ENCODE data around the gene ARHGEF33. TPM values are rescaled to one million over a fixed set of nuclear protein-coding genes. Genes with fewer than 3 reads are reported as not detected.

The ARHGEF33 gene
- total and polyA plus RNA-seq, 2 donors: 0.99 to 2.1 TPM

DNA sequence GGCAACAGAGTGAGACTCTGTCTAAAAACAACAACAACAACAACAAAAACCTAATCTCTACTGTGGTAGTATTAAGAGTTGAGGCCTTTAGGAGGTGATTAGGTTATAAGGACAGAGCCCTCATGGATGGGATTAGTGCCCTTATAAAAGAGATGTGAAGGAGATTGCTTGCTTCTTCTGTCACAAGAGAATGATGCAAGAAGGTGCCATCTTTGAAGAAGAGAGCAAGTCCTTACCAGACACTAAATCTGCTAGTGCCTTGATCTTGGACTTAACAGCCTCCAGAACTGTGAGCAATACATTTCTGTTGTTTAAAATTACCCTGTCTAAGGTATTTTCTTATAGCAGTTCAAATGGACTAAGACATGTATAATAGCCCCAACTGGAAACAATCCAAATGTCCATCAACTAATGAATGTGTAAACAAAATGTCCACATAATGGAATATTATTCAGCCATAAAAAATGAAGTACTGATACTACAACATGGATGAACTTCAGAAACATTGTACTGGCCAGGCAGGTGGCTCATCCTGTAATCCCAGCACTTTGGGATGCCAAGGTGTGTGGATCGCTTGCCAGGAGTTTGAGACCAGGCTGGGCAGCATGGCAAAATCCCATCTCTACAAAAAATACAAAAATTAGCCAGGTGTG, 1.6 kb upstream of the ARHGEF33 start:
- Histone ChIP-seq H3K27ac (ENCODE audit: low read depth) (no peak overlapping the region), H3K36me3 (ENCODE audit: insufficient read depth) (no peaks in the 10 kb centered on the region), H3K4me3 (ENCODE audit: low read depth, low read length) (no peak overlapping the region), H3K4me1 (ENCODE audit: insufficient read depth) (no peaks in the 10 kb centered on the region)
- 98% methylated on average over 1 of the region's 1 CpG for WGBS
- no peak for DNase-seq (ENCODE audit: extremely low spot score)

DNA sequence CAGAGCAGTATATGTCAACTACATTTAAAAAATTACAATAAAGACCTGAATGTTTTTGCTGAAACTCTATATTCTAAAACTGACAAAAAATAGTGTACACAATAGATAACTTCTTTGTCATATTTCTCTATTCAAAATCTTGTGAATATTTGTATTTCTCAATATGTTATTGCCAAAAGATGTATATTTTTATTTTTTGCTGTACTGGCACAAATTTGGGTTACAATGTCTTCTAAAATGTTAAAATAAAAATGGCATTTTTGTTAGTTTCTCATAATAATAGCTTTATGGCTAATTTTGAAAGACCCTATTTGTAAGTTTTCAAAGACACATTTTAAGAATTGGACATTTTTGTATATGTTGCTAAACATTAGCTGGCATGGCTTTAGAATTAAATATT, 630 bp upstream of the ARHGEF33 start:
- Histone ChIP-seq H3K4me1 (ENCODE audit: insufficient read depth) (no peaks in the 10 kb centered on the region), H3K27ac (ENCODE audit: low read depth) (no peak overlapping the region), H3K4me3 (ENCODE audit: low read depth, low read length) (no peak overlapping the region), H3K36me3 (ENCODE audit: insufficient read depth) (no peaks in the 10 kb centered on the region)
- no peak for DNase-seq (ENCODE audit: extremely low spot score)

DNA sequence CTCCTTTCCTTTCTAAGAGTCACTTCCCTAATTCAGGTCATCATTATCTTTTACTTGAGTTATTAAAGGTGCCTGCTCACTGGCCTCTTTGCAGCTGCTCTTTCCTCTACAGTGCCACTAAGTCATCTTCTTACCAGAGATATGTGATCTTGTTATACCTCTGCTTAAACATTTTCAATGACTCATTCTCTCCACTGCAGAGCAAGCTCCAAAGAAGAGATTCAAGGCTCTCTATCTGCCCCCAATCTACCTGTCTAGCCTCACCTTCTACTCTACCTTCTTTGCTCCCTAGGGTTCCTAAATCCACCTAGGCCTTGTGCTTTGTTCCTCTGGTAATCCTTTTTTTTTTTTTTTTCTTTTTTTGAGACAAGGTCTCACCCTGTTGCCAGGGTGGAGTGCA, 3.1 kb downstream of the ARHGEF33 start:
- no peak for DNase-seq (ENCODE audit: extremely low spot score)
- Histone ChIP-seq H3K4me1 (ENCODE audit: insufficient read depth) (no peaks in the 10 kb centered on the region), H3K4me3 (ENCODE audit: low read depth, low read length) (no peak overlapping the region), H3K36me3 (ENCODE audit: insufficient read depth) (no peaks in the 10 kb centered on the region), H3K27ac (ENCODE audit: low read depth) (no peak overlapping the region)

GRCh38 chr2:38898256-38898655, 8.6 kb downstream of the ARHGEF33 start:
- Histone ChIP-seq H3K36me3 (ENCODE audit: insufficient read depth) (no peaks in the 10 kb centered on the region), H3K4me1 (ENCODE audit: insufficient read depth) (no peaks in the 10 kb centered on the region), H3K27ac (ENCODE audit: low read depth) (no peak overlapping the region), H3K4me3 (ENCODE audit: low read depth, low read length) (no peak overlapping the region)
- no peak for DNase-seq (ENCODE audit: extremely low spot score)
- 75% methylated on average over 5 of the region's 5 CpGs for WGBS

- DNase-seq (ENCODE audit: extremely low spot score): no peak
- no peak overlapping the region for H3K4me3 ChIP-seq (ENCODE audit: low read depth, low read length)
- no peaks in the 10 kb centered on the region for H3K4me1 ChIP-seq (ENCODE audit: insufficient read depth)
- WGBS: 73% methylated on average over 1 of the region's 1 CpG
- no peaks in the 10 kb centered on the region for H3K36me3 ChIP-seq (ENCODE audit: insufficient read depth)
- no peak overlapping the region for H3K27ac ChIP-seq (ENCODE audit: low read depth)
These were observed 11.1 kb downstream of the ARHGEF33 start for GRCh38 chr2:38900726-38901125.

GRCh38 chr2:38905251-38905650, 15.6 kb downstream of the ARHGEF33 start:
- no peak overlapping the region for H3K27ac ChIP-seq (ENCODE audit: low read depth)
- 93% methylated on average over 2 of the region's 2 CpGs for whole genome bisulfite sequencing

GRCh38 chr2:38907242-38907641, 17.6 kb downstream of the ARHGEF33 start:
- Histone ChIP-seq H3K36me3 (ENCODE audit: insufficient read depth) (no peaks in the 10 kb centered on the region), H3K4me3 (ENCODE audit: low read depth, low read length) (no peak overlapping the region), H3K4me1 (ENCODE audit: insufficient read depth) (peaks cover 1% of the 10 kb centered on the region), H3K27ac (ENCODE audit: low read depth) (no peak overlapping the region)
- DNase-seq (ENCODE audit: extremely low spot score): no peak
- WGBS: 70% methylated on average over 1 of the region's 1 CpG

More at GRCh38 chr2:38905251-38905650, 15.6 kb downstream of the ARHGEF33 start:
- DNase-seq (ENCODE audit: extremely low spot score): no peak
- Histone ChIP-seq H3K36me3 (ENCODE audit: insufficient read depth) (no peaks in the 10 kb centered on the region), H3K4me1 (ENCODE audit: insufficient read depth) (peaks cover 1% of the 10 kb centered on the region), H3K4me3 (ENCODE audit: low read depth, low read length) (no peak overlapping the region)

DNA sequence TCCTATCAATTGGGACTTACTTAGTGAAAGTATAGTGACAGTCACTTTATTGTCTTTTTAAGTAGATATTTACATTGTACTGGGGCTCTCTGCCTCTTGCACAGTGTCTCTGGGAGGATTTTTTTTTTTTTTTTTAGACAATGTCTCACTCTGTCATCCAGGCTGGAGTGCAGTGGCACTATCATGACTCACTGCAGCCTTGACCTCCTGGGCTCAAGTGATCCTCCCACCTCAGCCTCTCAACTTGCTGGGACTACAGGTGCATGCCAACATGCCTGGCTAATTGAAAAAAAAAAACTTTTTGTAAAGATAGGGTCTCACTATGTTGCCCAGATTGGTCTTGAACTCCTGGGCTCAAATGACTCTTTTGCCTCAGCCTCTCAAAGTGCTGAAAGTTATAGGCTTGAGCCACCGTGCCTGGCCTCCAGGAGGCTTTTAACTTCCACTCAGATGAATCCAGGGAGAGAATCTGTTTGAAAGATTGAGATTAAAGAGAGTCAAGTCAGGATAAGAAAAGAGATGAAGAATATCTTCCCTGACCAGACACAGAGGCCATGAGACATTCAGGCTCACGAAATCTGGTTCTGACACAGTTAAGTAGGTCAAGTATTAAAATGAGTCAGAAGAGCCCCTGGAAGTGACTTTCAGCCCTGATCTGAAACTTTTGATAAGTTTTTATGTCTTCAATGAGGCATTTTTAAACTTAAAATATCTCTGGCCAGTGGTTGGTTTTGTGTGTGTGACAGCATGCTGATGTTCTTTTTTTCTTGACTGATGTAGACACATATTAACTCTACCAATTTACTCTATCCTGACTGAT, 18.3 kb downstream of the ARHGEF33 start:
- 60% methylated on average over 2 of the region's 2 CpGs for WGBS
- DNase-seq (ENCODE audit: extremely low spot score): no peak
- H3K36me3 ChIP-seq (ENCODE audit: insufficient read depth): no peaks in the 10 kb centered on the region
- peaks cover 1% of the 10 kb centered on the region for H3K4me1 ChIP-seq (ENCODE audit: insufficient read depth)
- no peak overlapping the region for H3K4me3 ChIP-seq (ENCODE audit: low read depth, low read length)
- H3K27ac ChIP-seq (ENCODE audit: low read depth): no peak overlapping the region

DNA sequence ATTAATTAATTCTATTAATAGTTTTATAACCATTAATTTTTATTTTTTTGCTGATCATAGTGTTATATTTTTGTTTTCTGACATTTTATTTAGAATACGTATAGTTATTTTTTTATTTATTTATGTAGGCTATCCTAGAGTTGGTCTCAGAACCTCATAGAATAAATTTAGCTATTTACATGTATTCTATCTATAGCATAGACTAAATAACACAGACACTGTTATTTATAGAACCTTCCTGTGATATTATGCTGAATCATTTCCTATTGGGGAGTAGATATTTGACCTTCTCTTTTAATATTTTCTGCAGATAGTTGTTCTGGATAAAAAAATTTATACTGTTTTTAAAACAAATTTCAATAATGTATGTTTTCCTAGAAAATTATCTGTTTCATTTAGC, 20.2 kb downstream of the ARHGEF33 start:
- DNase-seq (ENCODE audit: extremely low spot score): no peak
- Histone ChIP-seq H3K27ac (ENCODE audit: low read depth) (no peak overlapping the region), H3K4me1 (ENCODE audit: insufficient read depth) (peaks cover 1% of the 10 kb centered on the region), H3K36me3 (ENCODE audit: insufficient read depth) (no peaks in the 10 kb centered on the region), H3K4me3 (ENCODE audit: low read depth, low read length) (no peak overlapping the region)
- WGBS: 98% methylated on average over 1 of the region's 1 CpG

DNA sequence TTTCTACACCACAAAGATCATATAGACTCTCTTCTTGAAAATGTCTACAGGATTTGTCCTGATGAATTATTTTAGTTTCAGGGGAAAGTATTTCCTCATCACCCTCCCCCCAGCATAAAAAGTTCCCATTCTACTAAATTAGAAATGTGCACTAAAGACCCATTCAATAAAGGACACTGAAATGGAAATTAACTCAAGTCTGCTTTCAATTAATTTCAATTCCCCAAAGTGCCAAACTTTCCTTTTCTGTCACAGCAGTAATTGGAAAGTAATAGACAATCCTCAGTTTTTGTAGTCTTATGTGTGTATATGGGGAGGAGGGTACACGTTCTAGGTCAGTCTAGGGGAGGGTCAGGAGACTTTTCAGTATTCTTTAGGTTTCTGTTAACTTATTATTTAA, 21.5 kb downstream of the ARHGEF33 start:
- WGBS: 83% methylated on average over 1 of the region's 1 CpG
- H3K4me1 ChIP-seq (ENCODE audit: insufficient read depth): peaks cover 1% of the 10 kb centered on the region
- no peak overlapping the region for H3K4me3 ChIP-seq (ENCODE audit: low read depth, low read length)
- H3K36me3 ChIP-seq (ENCODE audit: insufficient read depth): no peaks in the 10 kb centered on the region
- no peak overlapping the region for H3K27ac ChIP-seq (ENCODE audit: low read depth)
- no peak for DNase-seq (ENCODE audit: extremely low spot score)

- Histone ChIP-seq H3K27ac (ENCODE audit: low read depth) (no peak overlapping the region), H3K4me1 (ENCODE audit: insufficient read depth) (peaks cover 1% of the 10 kb centered on the region), H3K4me3 (ENCODE audit: low read depth, low read length) (no peak overlapping the region), H3K36me3 (ENCODE audit: insufficient read depth) (no peaks in the 10 kb centered on the region)
- no peak for DNase-seq (ENCODE audit: extremely low spot score)
- WGBS: 67% methylated on average over 1 of the region's 1 CpG
These were observed 22.9 kb downstream of the ARHGEF33 start for GRCh38 chr2:38912619-38913018.

DNA sequence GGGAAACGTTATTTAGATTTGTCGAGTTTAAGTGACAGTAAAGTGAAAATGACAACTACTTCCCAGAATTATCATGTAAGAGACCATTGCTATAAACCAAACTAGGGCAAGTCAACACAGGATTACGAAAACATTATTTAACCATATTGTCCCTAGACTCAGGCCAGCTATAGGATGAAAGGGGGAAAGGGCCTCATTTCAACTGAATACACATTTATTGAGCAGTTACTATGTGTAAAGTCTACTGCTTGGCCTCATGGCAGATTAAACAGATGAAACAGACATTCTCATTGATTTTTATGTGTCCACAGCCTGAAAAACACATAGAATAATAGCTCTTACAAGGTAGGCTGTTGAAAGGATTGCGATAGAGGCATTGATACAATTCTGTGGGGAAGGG, 32.7 kb downstream of the ARHGEF33 start:
- Histone ChIP-seq H3K4me1 (ENCODE audit: insufficient read depth) (no peaks in the 10 kb centered on the region), H3K36me3 (ENCODE audit: insufficient read depth) (no peaks in the 10 kb centered on the region), H3K4me3 (ENCODE audit: low read depth, low read length) (no peak overlapping the region), H3K27ac (ENCODE audit: low read depth) (no peak overlapping the region)
- no peak for DNase-seq (ENCODE audit: extremely low spot score)
- WGBS: 74% methylated on average over 4 of the region's 4 CpGs

DNA sequence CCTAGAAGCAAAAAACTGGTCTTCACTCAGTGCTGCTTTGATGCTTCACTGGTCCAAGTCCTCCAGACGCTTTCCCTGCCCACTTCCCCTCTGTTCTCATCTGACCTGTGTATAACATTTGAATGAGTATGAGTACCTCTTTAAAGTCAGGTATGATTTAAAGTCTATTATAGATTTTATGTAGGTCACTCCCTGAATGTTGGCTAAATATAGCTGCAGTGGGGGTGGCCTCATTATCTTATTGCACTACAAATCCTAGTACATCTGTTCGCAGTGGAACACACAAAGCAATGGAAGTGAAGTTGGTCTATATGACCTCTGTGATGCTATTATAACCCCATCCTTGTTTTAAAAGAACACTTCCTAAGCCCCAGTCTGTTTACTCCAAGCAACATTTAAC, 33.2 kb downstream of the ARHGEF33 start:
- H3K27ac ChIP-seq (ENCODE audit: low read depth): no peak overlapping the region
- H3K36me3 ChIP-seq (ENCODE audit: insufficient read depth): no peaks in the 10 kb centered on the region
- no peak overlapping the region for H3K4me3 ChIP-seq (ENCODE audit: low read depth, low read length)
- H3K4me1 ChIP-seq (ENCODE audit: insufficient read depth): no peaks in the 10 kb centered on the region
- 94% methylated on average over 2 of the region's 2 CpGs for WGBS
- no peak for DNase-seq (ENCODE audit: extremely low spot score)

DNA sequence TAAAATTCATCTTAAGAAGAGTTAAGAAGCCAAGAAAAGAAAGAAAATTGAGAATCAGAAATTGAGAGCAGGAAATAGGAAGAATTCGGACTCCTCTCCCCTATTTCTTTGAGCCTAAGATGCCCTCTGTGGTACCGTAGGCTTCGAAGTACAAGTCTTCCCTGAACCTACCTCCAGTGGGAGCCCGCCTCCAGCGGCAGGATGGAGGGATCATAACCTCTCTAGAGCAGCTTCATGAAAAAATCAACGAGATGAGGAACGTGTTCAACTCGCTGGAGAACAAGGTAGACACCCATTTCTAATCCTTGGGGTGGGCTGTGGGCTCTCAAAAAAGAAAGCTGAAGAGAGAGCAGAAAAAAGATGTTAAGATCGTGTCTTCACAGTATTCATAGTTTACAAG, 36.3 kb downstream of the ARHGEF33 start:
- Histone ChIP-seq H3K4me1 (ENCODE audit: insufficient read depth) (no peaks in the 10 kb centered on the region), H3K36me3 (ENCODE audit: insufficient read depth) (no peaks in the 10 kb centered on the region), H3K27ac (ENCODE audit: low read depth) (no peak overlapping the region), H3K4me3 (ENCODE audit: low read depth, low read length) (no peak overlapping the region)
- WGBS: 78% methylated on average over 9 of the region's 9 CpGs
- no peak for DNase-seq (ENCODE audit: extremely low spot score)
